AG04449 (cell line): ENCODE data around the gene ARHGAP12.
A peak's percentile ranks its signal among the peaks of the same experiment; 100 is the strongest.

Experiments used
- CTCF ChIA-PET: fragments of 350-600 bp; formaldehyde crosslinking; extraction: SDS; loops from one replicate; lab custom pipeline; 2021; ENCODE audit warnings: antibody characterized with exemption; lab: Yijun Ruan, JAX
- POLR2A ChIA-PET: fragments of 400-600, 350-600 bp; formaldehyde crosslinking; extraction: SDS; loops from one replicate; lab custom pipeline; 2020; ENCODE audit warnings: antibody characterized with exemption, inconsistent platforms; lab: Yijun Ruan, JAX
- DNase-seq: peaks from one replicate; pipeline ENCODE4 v3.0.0-alpha.2; 2010; ENCODE audit warnings: low read depth, low spot score
- H3K4me3 ChIP-seq: 2 replicates; pipeline ENCODE4 v1.5.1; 2011; ENCODE audit warnings: low read depth, mild to moderate bottlenecking, control low read depth, low read length
- TF ChIP-seq, protein P1 (sequence below): IDR thresholded peaks from one replicate; pipeline ENCODE4 v1.5.1; 2011; ENCODE audit warnings: mild to moderate bottlenecking, moderate library complexity, low read length, control low read depth, inconsistent platforms; ENCODE audit not compliant: insufficient read depth; ENCODE audit errors: missing control alignments

The ARHGAP12 gene

DNA sequence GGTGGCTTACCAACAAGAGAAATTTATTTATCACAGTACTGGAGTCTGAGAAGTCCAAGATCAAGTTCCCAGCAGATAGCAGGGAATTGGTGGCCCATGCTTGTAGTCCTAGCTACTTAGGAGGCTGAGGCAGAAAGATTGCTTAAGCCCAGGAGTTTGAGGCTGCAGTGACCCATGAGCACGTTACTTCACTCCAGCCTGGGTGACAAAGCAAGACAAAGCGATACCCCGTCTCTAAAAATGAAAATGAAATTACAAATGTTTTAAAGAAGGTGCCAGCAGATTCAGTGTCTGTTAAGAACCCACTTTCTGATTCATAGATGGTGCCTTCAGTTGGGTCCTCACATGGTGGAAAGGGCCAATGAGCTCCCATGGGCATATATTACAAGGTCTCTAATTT lies 20.6 kb upstream of the ARHGAP12 start:
- DNase-seq, result no peak
- H3K4me3 ChIP-seq, result no peak overlapping the region
- ChIA-PET POLR2A (no interaction called here), CTCF (interaction anchor here (0.5 to 2.8 kb wide), 2 partner anchors 57 to 87 kb away, joined by 3 to 11 read pairs; no protein-coding TSS in a partner anchor)
- TF ChIP-seq, protein P1, sequence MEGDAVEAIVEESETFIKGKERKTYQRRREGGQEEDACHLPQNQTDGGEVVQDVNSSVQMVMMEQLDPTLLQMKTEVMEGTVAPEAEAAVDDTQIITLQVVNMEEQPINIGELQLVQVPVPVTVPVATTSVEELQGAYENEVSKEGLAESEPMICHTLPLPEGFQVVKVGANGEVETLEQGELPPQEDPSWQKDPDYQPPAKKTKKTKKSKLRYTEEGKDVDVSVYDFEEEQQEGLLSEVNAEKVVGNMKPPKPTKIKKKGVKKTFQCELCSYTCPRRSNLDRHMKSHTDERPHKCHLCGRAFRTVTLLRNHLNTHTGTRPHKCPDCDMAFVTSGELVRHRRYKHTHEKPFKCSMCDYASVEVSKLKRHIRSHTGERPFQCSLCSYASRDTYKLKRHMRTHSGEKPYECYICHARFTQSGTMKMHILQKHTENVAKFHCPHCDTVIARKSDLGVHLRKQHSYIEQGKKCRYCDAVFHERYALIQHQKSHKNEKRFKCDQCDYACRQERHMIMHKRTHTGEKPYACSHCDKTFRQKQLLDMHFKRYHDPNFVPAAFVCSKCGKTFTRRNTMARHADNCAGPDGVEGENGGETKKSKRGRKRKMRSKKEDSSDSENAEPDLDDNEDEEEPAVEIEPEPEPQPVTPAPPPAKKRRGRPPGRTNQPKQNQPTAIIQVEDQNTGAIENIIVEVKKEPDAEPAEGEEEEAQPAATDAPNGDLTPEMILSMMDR, result no peak

DNA sequence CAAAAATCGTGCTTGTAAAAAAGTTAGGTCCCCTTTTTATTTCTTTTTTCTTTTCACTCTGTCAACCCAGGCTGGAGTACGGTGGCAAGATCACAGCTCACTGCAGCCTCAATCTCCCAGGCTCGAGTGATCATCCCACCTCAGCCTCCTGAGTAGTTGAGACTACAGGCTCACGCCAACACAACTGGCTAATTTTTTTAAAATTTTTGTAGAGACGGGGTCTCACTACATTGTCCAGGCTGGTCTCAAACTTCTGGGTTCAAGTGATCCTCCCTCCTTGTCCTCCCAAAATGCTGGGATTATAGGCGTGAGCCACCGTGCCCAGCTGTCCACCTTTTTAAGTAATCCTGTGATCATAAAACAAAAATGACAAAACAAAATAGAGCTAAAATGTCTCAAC lies 19.4 kb upstream of the ARHGAP12 start:
- TF ChIP-seq, protein P1, result no peak
- ChIA-PET CTCF (interaction anchor here (1.0 to 2.8 kb wide), 5 partner anchors 16 to 86 kb away, joined by 3 to 11 read pairs (median 3); no protein-coding TSS in a partner anchor), POLR2A (interaction anchor here (1.0 kb wide), 1 partner anchor 19 kb away, joined by 4 read pairs; no protein-coding TSS in a partner anchor)
- peak overlapping the region; percentile 34 for H3K4me3 ChIP-seq
- DNase-seq, result no peak

DNA sequence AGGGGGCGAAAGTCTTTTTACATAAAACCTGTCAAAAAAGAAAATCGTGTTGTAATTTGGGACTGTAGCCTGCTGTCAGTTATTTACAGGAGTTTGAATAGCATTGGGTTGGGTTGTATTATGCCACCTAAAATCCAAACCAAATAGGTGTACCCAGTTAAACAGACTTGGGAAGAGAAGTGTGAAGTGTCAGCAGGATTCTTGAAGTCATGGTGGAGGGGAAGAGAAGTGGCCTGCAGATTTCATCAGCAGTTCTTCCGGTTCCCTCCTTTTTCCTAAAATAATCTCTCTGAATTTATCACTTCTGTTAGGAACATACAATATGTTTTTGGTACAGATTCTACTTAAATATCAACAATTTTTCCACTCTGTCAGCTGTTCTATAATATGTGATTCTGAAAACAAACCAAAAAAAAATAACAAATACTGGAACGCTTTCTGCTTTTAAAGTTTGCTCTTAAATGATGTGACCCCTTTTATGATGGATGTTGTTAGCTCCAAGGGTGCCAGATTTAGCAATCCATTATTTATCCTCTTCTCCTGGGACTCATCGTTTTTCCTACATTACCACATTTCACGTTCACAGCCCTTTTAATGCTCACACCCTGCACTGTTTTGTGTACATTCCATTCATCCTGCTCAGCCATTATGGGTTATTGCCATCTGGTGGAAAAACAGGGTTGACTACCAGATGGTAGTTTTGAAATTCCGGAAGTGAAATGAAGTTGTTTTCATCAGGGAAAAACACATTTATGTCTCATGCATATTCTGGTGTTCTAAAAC lies 18.7 kb upstream of the ARHGAP12 start:
- peak overlapping the region; percentile 34 for H3K4me3 ChIP-seq
- TF ChIP-seq, protein P1, result peak; percentile 17
- ChIA-PET CTCF (interaction anchor here (0.7 to 2.8 kb wide), 7 partner anchors 16 to 238 kb away, joined by 3 to 11 read pairs (median 3); no protein-coding TSS in a partner anchor), POLR2A (interaction anchor here (1.0 kb wide), 1 partner anchor 18 kb away, joined by 4 read pairs; no protein-coding TSS in a partner anchor)
- peak; percentile 80 for DNase-seq

DNA sequence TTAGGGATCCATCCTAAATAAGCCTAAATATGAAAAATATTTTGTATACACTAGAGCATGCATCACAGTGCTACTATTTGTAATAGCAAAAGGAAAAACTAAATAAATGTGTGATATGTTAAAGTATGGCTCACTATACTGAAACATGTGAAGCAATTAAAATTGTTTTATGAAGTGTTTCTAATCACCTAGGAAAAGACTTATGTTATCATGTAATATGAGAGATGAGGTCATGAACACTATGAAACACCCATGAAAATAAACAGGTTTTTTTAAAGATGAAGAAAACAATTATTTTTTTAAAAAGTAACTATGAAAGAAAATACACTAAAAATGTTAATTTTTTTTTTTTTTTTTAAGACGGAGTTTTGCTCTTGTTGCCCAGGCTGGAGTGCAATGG lies 16.8 kb upstream of the ARHGAP12 start:
- ChIA-PET CTCF (no interaction called here), POLR2A (interaction anchor here (1.3 kb wide), 1 partner anchor 17 kb away, joined by 6 read pairs; the partner anchor contains the start of gene ARHGAP12)
- TF ChIP-seq, protein P1, result no peak
- no peak overlapping the region for H3K4me3 ChIP-seq
- no peak for DNase-seq

DNA sequence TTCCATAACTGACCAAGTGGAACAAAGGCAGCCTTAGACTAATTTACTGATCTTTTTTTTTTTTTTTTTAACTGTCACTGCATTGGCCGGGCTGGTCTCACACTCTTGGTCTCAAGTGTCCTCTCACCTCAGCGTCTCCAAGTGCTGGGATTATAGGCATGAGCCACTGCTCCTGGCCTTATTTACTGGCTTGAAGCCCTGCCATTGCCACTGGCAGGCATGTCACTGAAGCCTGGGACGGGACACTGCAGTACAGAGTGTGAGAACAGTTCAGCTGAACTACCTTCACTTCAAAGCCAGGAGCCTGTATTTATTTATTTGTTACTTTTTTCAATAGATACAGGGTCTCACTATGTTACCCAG lies 15.4 kb upstream of the ARHGAP12 start:
- no peak for DNase-seq
- CTCF ChIA-PET, result no interaction called here
- POLR2A ChIA-PET, result no interaction called here
- no peak overlapping the region for H3K4me3 ChIP-seq
- TF ChIP-seq, protein P1, result no peak

DNA sequence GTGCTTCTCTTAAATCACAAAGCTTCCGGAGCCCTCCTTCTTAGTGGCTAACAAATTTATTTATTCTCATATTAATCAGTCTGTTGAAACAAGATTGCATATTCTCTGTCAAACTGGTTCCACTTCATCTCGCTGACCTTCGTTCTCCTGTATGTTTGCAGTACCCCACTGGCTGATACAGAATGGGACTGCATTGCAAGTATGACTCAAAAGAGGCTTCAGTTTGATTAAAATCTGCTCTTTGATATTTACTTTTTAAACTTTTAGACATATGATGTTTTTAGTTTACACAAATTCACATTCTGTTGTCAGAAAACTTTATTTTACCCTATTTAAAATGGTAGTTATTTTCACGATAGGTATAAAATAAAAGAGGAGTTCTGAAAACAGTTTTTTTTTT lies 14.3 kb upstream of the ARHGAP12 start:
- DNase-seq, result no peak
- TF ChIP-seq, protein P1, result no peak
- POLR2A ChIA-PET, result no interaction called here
- H3K4me3 ChIP-seq, result no peak overlapping the region
- CTCF ChIA-PET, result interaction anchor here (1.4 kb wide), 1 partner anchor 12 kb away, joined by 3 read pairs; no protein-coding TSS in a partner anchor
